HS-27A (cell line): Measurements from ENCODE around the gene SLC6A4.

Experiments
- DNase-seq: peaks from one replicate; pipeline ENCODE4 v3.0.0-alpha.2; 2012; ENCODE audit warnings: low read depth, missing footprints

Gene SLC6A4

GRCh38 chr17:30235386-30236296, at the start of gene SLC6A4:
Gene SLC6A4 (minus strand): TSS chr17:30235697. CDS start chr17:30221958, 13,739 bp downstream.
- no peak for DNase-seq

DNA sequence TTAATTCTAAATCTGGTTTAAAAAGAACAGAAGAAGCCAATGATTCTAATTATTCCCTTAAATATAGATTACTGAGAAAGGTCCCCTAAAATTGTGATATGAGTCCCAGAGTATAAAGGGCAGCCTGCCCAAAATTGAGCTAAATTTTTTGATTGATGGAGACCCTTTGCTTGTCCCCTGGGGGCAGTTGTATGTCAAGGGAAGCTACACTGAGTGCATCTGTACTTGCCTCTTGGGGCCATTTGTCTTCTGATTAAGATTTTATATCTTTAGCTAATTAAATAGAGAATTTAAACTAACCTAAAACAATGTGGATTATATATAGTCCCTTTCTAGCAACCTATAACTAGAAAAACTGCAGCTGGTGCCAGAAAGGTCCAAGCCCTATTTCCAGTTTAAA, 43.7 kb upstream of the SLC6A4 start:
- DNase-seq = no peak

GRCh38 chr17:30278032-30278431, 42.5 kb upstream of the SLC6A4 start:
- DNase-seq = no peak

GRCh38 chr17:30275911-30276310, 40.4 kb upstream of the SLC6A4 start:
- no peak for DNase-seq

DNA sequence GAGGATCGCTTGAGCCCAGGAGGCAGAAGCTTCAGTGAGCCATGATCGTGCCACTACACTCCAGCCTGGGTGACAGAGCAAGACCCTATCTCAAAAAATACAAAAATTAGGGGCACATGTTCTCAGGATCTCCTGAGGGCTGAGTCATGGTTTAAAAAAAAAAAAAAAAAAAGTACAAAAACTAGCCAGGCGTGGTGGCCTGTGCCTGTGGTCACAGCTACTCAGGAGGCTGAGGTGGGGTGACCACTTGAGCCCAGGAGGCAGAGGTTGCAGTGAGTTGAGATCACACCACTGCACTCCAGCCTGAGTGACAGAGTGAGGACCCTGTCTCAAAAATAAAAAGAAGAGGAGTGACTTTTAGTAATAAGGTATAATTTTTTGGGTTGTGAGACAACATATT, 39.4 kb upstream of the SLC6A4 start:
- no peak for DNase-seq

DNA sequence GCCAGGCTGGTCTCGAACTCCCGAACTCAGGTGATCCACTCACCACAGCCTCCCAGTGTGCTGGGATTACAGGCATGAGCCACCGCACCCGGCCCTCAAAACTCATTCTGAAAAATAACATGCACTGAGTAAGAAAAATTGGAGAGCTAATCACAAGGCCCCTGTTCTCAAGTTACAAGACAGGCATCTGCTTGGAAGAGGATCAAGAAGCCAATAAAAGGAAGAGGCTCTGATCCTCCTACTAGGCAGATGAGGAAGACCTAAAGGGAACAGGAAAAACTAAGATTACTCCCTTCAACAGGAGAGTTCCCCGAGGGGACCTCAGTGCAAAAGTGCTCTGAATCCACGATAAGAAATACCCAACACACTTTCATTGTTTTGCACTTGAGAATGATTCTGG, 37.9 kb upstream of the SLC6A4 start:
- DNase-seq = no peak

DNA sequence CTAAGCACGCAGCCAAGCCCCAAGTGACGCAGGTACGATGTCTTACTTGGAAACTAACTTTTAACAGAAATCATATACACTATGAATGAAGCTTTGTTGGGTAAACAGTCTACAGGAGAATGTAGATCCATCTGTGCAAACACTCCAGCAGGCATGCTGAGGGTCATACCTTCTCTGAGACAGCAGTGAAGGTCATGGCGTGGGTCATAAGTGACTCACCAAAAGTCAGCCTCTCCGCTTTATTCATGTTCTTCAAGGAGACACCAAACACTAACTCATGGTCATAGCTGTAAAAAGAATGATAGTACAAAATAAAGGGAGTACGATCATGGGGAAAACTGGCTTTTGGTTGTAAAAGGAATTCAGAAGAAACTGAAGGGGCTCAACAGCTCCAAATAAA, 35.6 kb upstream of the SLC6A4 start:
- no peak for DNase-seq

DNA sequence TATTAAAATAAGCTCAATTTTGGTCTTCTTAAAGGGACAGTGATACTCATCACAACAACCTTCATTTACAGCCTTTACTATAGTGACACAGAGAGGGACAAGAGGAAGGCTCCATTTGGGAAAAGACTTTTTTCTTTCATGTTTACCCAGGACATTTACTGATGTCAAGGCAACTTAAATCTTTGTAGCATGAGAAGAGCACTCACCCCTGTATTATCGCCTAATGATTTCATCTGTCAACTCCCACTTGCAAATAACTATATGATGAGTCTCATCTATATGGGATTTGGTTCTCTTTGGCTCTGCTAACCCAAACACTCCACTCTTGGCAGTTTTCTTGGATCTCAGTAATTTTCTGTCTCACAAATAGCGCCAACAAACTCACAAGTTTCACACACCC, 32.1 kb upstream of the SLC6A4 start:
- DNase-seq = no peak

GRCh38 chr17:30263552-30264333, 28.2 kb upstream of the SLC6A4 start:
- no peak for DNase-seq

DNA sequence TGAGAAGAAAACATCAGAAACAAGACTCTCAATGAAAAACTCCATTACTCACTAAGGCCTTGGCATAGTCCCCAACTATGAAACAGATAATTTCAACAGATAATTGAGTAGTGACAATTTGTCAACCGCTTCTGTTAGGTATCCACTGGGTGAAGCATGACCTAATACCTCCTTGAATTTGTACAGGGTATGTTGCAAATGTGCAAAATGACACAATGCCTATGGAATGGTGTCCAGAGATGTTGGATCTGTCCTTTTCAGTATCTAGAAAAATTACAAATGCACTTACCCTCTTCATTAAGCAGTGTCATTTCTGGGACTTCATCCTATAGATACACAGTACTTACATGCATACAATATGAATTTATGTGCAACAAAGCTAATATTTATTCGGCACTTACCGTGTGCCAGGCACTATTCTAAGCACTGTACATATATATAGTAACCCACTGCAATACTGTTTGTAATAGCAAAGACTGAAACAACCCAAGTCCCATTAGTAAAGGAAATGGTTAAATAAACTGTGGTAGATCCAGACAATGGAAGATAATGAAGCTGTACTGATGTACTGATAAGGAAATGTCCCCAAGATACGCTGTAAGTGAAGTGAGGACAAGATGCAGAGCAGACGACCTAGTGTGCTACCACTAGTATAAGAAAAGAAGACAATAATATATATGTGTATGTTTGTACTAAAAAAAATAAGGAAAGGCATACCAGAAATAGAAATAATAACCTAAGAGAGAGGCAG, 21.4 kb upstream of the SLC6A4 start:
- DNase-seq = no peak

DNA sequence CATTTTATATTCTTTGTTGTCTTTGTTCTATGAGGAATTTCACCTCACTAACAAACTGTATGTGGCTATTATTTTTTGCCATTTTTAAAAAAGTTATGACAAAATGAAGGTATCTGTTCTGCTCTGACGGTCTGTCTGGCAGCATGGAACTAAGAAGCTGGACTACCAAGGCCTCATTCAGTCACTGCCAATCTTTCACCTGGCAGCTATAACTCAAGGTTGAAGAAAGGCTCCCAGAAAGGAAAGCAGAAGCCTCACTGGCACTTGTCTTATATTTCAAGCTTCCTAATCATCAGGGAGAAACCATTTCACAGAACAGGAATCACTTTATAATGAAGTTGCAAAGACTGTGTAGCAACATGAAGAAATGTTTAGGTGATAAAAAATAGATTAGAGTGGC, 18.7 kb upstream of the SLC6A4 start:
- DNase-seq = no peak

DNA sequence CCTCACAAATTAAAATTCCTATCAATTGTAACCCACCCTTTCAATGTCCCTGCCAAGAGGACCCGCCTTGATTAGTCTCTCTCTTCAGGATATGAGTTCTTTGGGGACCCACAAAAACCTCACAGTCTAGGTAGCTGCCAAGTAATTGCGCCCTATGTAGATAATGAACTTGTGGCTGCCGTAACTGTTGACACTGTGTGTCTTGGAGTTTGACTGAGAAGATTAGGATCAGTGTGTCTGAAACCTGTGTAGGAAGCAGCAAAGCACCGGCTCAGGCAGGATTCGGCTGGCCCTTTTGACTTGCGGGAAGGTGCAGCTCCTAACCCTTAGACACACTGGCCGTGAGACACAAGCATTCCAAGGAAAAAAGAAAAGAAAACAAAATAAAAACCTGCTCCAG, 17.8 kb upstream of the SLC6A4 start:
- DNase-seq = no peak

DNA sequence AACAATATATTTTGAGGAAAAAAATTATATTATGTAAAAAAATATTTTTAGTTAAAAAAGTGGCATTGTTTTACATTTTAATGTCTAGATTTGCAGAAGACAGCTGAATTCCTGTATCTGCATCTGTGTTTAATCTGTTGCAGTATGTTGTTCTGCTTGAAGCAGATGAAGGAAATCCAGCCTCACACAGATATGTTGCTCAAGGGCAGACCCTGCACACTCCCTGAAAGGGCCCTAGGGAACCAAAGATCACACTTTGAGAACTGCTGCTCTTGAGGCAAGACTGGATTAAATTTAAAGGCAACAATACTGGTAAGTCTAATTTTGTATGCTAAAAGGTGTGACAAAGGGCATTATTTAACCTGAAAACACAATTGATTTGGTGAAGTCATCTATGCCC, 16.4 kb upstream of the SLC6A4 start:
- DNase-seq = no peak

DNA sequence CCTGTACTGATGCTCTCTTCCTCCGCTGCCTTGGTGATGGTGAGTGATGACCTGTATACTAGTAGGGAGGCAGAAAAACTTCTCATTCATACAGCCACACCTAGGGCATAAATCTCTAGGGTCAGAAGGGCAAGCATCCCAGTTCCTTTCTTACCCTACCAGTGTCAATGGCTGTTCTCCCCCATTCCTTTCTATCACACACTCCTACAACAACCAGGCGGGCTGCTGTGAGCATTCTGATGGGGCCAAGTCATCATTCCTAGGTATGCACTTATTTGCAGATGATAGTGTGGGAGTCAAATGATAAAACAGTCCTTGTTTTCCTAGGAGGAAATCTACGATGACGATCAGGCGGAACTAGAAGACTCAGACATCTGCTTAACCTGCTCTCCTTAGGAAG, 14.0 kb upstream of the SLC6A4 start:
- DNase-seq = no peak

GRCh38 chr17:30248786-30249185, 13.3 kb upstream of the SLC6A4 start:
- DNase-seq = no peak

DNA sequence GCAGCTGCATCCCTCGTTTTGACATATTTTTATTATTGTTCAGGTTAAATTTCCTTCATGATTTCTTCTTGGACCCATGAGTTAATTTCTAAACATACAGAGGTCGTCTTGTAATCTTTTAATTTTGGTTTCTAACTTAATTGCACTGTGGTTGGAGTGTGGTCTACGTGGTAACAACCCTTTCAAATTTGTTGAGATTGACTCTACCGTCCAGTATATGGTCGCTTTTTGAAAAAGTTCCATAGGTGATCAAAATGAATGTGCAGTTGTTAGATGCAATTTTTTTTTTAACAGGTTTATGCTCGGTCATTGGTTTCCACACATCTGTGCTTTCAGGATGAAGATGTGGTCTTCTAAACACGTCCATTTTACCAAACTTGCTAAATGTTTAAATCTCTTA, 11.0 kb upstream of the SLC6A4 start:
- DNase-seq = no peak

DNA sequence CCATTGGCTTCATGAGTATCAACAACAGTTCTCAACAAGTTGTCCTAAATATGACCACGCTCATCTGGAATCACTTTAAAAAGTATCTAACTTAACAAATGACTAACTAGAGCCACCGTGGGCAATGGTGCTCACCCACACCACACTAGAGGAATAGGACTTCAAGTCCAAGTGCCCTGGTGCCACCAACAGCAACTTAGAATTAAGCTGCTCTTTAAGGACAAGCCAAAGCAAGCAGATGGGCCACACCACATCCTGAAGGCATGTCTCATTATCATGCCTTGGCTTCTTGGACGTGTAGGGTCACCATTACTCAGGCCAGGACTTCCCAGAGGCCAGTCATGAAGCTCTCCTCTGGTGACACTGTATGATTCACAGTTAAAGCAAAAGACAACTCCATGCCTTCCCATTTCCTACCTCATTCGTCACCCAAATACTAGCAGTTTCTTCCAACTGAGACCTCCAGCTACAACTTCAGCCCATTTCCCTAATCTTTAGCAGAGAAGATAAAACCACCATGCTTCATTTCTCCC, 9.4 kb upstream of the SLC6A4 start:
- DNase-seq = peak; percentile 4

DNA sequence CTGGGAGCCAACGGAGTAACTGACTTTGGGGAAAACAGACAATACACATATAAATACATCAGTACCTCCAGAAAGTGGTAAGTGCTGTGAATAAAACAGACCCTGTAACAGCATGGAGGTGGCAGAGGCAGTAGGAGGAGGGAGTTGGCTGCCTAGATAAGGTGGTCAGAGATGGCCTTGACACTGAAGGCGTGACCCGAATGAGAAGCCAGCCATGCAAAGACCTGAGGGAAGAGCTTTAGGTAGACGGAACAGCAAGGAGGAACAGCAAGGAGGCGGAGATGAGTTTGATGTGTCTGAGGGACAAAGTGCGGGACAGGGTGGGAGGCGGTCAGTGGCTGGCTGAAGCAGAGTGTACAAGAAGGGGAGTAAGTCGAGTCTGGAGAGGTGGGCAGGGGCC, 8.1 kb upstream of the SLC6A4 start:
- DNase-seq = no peak

- DNase-seq = no peak
Measured at GRCh38 chr17:30243002-30243401, 7.5 kb upstream of the SLC6A4 start.

DNA sequence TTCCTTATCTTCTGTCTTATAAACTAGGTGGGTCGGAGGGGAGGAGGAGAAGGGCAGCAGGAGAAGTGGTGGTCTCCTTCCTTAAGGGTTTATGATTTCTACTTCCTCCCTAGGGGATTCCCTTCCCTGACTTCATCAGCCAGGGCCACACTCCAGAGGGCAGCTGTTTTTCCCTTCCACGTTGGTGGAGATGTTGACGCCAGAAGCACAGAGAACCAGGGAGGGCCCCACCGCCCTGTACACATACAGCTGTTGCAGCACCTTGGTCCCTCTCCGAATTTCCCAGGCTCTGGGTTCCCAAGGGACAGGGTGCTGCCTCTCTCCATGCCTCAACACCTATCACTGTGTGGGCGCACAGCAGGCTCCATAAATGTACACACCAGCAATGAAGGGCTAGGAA, 5.6 kb upstream of the SLC6A4 start:
- no peak for DNase-seq

- no peak for DNase-seq
Measured at GRCh38 chr17:30240177-30240576, 4.7 kb upstream of the SLC6A4 start.

GRCh38 chr17:30239089-30239462, 3.6 kb upstream of the SLC6A4 start:
- no peak for DNase-seq
